Kidney capillary endothelial cell (primary cell): ENCODE data around the gene GMDS.
A peak's percentile ranks its signal among the peaks of the same experiment; 100 is the strongest.

Source experiments
- DNase-seq: peaks from one replicate; pipeline ENCODE4 v3.0.0-alpha.2; 2018; ENCODE audit warnings: low spot score

Gene GMDS

GRCh38 chr6:2240961-2241360 is 4.4 kb downstream of the GMDS start:
- no peak for DNase-seq

DNA sequence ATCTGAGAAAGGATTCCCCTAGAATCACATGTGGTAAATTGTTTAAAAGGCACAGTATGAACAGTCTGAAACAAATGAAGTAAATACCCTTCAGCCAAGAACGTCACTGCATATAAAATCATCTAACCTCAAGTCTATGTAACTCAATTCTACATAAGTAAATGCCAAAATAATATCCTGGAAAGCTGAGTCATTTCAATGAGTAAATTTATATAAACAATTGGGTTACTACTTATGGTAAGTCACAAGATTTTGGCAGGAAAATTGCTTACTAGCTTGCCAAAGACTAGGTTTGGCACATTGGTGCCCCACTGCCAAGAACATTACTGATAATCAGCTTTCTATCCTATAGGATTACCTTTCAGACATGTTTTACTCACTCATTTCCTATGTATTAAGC is 8.4 kb downstream of the GMDS start:
- DNase-seq: peak; percentile 25

GRCh38 chr6:2235777-2236495 is 9.5 kb downstream of the GMDS start:
- no peak for DNase-seq

- no peak for DNase-seq
Measured at GRCh38 chr6:2232445-2232844, 13.0 kb downstream of the GMDS start.

GRCh38 chr6:2231438-2231837 is 14.0 kb downstream of the GMDS start:
- no peak for DNase-seq

GRCh38 chr6:2230659-2231277 is 14.6 kb downstream of the GMDS start:
- no peak for DNase-seq

GRCh38 chr6:2229742-2230141 is 15.7 kb downstream of the GMDS start:
- DNase-seq: no peak

GRCh38 chr6:2229039-2229438 is 16.4 kb downstream of the GMDS start:
- no peak for DNase-seq

GRCh38 chr6:2228392-2228791 is 17.0 kb downstream of the GMDS start:
- DNase-seq: no peak

- no peak for DNase-seq
Measured at GRCh38 chr6:2226775-2227174, 18.6 kb downstream of the GMDS start.

- no peak for DNase-seq
Measured at GRCh38 chr6:2225422-2226392, 19.7 kb downstream of the GMDS start.

DNA sequence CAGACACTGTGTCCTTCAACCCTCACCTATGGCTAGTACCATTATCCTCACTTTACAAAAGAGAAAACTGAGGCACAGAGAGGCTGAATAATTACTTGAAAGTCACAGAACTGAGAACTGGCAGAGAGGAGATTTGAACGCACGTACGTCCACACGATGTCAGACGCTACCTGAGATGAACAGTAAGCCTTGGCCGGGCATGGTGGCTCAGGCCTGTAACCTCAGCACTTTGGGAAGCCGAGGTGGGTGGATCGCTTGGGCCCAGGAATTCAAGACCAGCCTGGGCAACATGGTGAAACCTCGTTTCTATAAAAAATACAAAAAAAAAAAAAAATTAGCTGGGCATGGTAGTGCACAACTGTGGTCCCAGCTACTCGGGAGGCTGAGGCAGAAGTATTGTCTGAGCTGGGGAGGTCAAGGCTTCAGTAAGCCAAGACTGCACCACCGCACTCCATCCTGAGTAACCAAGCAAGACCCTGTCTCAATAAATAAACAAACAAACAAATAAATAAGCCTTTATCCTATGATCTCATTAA is 20.5 kb downstream of the GMDS start:
- no peak for DNase-seq

- DNase-seq: no peak
Measured at GRCh38 chr6:2222275-2222842, 23.0 kb downstream of the GMDS start.

- no peak for DNase-seq
Measured at GRCh38 chr6:2221726-2222274, 23.6 kb downstream of the GMDS start.

DNA sequence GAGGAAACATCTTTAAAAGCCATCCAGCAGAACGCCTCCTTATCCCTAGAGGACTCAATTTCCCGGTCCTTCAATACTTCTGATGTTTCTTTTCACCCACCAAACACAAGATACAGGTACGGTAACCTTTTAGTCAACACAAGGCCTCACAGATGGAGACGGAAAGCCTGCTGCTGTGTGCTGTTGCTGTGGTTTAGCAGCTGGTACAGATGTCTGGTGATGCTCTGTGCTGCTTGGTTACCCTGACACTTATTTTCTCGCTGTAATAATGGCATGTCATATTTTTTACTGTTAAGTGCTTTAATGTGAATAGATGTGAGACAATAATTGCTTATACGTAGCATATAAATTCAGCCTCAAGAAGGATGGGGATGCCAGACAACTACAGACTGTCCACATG is 25.3 kb downstream of the GMDS start:
- DNase-seq: no peak

DNA sequence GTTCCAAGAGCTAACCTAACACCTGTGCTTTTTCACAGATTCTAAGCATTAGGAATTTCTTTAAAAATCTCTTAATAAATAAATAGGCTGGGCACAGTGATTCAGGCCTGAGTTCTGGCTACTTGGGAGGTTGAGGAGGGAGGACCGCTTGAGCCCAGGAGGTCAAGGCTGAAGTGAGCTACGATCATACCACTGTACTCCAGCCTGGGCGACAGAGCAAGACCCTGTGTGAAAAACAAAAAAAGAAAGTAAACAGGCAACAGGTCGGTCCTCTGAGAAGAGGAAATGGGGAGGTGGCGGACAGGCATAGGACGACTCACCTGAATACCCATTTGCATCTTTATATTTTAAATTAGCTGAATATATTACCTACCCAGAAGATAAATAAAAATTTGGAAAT is 26.5 kb downstream of the GMDS start:
- DNase-seq: no peak

- DNase-seq: no peak
Measured at GRCh38 chr6:2216794-2217383, 28.5 kb downstream of the GMDS start.

DNA sequence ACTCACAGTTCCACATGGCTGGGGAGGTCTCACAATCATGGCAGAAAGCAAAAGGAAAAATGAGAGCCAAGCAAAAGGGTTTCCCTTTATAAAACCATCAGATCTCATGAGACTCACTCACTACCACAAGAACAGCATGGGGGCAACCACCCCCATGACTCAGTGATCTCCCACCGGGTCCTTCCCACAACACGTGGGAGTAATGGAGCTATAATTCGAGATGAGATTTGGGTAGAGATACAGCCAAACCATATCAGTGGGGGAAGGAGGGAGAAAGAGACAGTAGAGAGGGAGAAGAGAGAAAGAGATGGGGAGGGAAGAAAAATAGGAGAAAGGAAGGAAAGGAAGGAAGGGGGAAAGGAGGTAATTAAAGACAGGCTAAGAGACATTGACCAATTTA is 30.1 kb downstream of the GMDS start:
- no peak for DNase-seq

- no peak for DNase-seq
Measured at GRCh38 chr6:2213086-2213485, 32.3 kb downstream of the GMDS start.

GRCh38 chr6:2209226-2209809 is 36.1 kb downstream of the GMDS start:
- no peak for DNase-seq

GRCh38 chr6:2208468-2208867 is 36.9 kb downstream of the GMDS start:
- DNase-seq: no peak
